NCI-H146 (cell line): ENCODE measurements around the gene FOCAD.
"Not testable (repeated sequence)": the region's sequence is repeated elsewhere in the genome, so short reads cannot be mapped to it uniquely, and the experiment has no call there.

ENCODE experiments used
- DNase-seq: peaks from one replicate; lab custom pipeline; 2025; lab: John Stamatoyannopoulos, UW

The FOCAD gene

DNA sequence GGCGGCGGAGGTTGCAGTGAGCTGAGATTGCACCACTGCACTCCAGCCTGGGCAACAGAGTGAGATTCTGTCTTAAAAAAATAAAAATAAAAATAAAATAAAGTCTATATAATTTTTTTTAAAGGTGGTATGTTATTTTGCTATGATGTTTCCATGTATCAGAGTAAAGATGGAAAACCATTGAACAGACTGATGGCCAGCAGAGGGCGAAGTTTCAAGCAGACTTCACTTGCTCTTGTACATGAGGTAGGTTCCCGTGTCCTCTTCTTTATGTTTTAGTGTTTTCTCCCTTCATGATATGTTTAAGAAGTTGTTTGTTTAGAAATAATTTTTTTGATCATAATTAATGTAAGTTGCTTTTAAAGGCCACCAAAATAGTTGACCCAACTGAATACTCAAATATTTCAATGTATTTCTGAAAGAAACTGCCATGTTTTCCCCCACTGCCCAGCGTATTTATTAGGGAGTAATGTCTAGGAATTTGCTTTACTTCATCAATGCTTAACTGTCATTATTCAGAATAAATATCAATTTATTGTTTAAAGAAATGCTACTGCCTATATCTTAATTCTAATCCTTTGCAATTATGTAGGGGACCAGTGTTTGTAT is 201.0 kb downstream of the FOCAD start:
- DNase-seq = peak; percentile 59

DNA sequence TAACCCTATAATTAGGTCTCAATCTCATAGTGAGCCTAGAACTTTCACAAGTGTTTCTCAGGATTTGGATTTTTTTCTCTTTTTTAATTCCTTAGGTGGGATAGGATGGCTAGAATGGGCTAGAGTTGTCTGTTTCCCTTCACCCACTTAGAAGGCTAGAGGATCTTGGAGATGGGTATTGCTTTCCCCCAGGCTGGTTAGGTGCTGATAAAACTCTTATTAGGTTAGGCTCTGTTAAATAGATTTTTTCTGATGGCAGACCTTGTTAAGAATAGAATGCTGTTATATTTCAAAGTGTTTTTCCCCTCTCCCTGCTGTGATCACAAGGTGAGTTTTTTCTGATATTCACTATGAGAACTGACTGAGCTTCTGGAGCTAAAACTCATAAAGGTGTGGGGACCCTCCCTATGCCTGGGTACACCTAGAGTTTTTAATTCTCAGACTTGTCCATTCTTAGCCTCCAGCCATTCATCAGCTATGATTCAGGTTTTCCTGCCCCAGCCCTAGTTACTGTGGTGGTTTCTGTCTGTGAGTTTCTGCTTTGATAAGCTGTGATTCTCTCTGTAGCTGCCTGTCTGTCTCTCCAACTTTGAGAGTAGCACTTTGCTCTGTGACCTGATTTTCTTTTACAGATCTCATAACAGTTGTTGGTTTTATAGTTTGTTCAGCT is 215.0 kb downstream of the FOCAD start:
- DNase-seq = no peak

DNA sequence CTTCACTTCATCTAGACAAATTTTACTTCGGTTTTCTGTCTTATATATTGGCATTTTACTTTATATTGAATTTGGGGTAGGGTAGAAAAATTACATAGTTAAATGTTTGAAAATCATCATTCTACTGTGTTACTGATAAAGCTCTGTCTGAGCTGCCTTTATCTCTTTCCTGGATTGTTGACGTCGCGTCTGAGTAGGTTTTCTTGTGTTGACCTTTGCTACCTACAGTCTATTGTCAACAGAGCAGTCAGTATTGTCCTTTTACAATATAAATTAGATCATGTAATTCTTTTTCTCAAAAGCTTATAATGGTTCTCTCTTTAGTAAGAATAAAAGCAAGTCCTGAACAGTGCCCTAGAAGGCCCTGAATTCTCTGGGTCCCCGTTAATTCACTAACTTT is 219.2 kb downstream of the FOCAD start:
- peak; percentile 9 for DNase-seq

GRCh38 chr9:20904995-20905394 is 220.9 kb downstream of the FOCAD start:
- no peak for DNase-seq

DNA sequence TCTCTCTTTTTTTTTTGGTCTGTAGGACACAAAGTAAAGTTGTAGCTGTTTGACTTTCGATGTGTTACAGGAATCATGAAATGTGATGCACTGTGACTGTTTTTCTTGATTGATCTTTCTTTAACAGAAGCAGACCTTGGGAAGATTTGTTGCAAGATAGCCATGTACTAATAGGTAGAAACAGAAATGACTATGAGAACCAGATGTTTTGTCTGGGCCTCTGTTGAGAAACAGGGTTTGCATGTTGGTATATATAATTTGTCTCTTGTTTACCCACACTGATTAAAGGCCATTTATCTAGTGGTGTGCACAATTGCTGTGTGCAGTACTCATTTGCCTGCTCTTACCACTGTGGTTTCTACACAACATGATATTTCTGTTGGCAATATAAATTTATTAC is 222.3 kb downstream of the FOCAD start:
- peak; percentile 32 for DNase-seq

DNA sequence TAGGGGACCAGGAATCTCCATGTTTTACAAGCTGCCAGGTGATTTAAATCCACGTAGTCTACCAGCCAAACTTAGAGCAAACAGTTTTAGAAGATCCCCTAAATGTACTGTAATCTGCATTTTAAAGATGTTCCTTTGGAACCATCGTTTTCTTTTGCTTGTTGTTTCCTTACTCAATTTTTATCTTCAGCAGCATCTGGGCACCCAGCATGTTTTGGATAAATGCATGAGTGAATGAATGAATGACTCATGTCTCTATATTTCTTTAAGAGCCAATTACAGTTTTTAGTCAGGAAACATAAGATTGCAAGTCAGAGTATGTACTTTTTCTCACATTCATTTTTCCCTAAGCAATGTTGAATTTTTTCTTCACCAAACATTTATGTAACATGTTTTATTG is 224.4 kb downstream of the FOCAD start:
- DNase-seq = no peak

- DNase-seq = no peak
Observed at GRCh38 chr9:20914556-20914955, 230.5 kb downstream of the FOCAD start.

DNA sequence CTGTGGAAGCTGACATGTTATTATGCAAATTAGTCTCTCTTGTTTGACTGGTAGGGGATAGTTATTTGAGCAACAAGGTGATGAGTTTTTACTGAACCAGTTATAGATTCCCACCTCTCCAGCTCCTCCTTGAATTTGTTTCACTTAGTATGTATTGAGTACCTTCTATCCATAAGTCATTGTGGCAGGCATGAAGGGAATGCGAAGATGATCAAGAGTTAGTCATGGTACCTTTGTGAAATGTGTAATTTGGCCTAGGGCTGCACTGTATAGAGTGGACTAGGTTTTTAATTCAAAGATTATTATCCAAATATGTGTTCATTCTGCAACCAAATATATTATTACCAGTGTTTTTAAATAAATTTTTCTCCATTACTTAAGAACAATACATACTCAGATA is 237.3 kb downstream of the FOCAD start:
- DNase-seq = no peak

- DNase-seq = no peak
Observed at GRCh38 chr9:20925256-20926045, 241.4 kb downstream of the FOCAD start.

DNA sequence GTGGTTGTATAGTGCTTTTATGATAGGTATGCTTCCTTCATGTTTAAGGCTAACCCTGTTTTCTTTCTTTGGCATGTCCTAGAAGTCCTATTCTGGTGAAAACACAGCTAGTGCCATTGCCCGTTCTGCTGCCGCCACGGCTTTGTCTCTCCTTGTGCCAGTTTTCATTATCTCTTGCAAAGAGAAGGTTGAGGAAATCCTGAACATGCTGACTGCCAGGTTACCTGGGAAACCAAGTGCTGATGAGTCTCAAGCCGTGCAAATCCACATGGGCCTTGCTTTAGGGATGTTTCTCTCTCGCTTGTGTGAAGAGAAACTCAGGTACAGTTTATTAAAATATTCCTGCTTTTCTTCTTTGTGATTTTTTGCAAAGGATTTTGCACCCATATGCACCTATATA is 245.2 kb downstream of the FOCAD start:
- DNase-seq = no peak

- DNase-seq = no peak
Observed at GRCh38 chr9:20930836-20931235, 246.8 kb downstream of the FOCAD start.

DNA sequence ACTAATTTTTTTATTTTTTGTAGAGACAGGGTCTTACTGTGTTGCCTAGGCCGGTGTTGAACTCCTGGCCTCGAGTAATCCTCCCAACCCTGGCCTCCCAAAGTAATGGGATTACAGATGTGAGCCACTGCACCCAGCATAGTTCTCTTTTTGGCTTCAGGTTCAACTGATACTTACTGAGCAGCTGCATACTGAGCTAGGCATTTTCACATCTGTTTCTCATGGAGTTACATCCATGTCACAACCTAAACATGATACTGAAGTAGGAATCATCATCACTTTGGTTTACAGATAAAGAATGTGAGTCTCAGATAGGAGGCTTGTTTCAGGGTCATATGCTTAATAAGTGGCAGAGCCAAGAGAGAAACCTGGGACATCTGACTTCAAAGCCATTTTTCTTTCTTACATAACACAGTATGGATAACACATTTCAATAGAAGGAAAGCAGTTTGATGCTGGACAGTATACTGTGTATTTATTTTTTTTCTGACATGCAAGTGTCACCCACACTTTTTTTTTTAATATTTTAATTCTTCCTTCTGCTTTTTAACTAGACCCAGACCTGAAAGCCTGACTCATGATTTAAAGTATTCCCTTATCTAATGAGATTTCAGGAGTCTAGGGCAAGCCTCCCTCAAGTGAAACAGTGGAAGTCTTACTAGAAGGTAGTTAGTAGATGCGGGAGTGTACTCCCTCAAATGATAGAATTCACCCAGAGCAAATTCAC is 256.6 kb downstream of the FOCAD start:
- no peak for DNase-seq

DNA sequence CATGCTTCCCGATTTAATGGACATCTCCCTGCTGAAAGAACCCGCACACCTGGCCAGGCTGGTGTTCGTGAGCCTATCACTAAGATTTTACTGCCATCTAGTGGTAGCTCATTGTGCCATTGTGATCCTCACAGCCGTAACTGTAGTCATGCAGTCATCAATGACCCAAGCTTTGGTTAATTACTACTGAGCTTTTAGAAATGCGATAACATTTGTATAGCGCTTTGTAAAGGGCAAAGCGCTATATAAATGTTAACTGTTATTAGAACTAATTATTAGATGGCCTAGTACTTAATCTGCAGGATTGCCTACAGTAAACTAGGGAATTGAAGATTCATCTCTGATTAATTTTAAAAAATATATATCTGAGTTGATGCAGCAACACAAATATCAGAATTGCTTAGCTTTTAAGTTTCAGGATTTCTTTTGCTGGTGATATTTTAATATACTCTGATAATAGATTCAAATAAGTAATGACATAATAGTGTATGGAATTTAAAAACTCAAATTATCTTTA is 257.2 kb downstream of the FOCAD start:
- DNase-seq = peak; percentile 90

DNA sequence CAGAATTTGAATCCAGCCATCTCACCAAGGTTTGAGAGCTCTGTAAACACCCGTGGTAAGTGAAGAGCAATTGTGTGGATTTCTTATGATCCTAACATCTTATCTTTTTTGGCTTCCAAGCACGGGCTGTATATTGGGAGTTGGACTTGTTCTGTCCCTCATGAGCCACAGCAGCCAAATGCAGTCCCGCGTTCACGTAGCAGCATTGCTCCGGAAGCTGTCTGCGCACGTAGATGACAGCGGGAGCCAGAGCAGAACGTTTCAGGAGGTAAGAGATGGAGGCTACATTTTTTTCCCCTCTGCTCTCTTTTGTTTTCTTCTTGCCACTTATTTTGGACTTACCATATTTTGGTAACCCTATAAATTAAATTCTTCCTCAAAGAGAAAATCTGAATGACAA is 260.4 kb downstream of the FOCAD start:
- DNase-seq = no peak

DNA sequence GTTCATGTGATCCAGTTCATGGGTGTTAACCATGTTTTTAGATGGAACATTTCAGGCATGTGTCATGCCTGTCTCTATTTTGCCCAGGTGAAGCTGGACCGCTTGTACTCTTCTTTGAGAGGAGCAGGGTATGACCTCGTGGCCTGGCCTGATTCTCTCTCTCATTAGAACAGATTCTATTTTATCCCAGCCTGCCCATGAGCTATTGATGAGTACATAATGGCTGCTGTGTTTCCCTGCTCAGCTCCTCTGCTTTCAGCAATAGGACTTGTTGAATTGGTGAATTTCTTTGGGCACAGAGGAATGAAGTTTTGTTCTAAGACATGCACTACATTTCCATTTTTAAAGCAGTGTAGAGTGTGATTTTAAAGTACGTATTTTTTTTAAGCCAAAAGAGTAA is 261.2 kb downstream of the FOCAD start:
- DNase-seq = no peak

DNA sequence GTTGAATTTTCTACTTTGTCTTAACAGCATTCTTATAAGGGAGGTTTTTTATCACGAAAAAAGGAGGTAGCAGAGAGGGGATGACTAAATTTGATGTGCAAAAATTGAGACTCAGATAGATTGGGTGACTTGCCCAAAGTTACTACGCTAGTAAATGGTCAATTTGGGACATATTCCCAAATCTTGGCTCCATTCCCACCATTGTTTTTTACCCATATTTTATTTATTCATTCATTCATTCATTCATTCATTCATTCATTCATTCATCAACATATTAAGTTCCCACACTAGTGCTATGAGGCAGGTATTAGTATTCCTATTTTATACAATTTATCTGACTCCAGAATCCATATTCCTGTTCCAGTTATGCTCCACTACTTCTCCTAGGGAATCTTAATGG is 261.8 kb downstream of the FOCAD start:
- DNase-seq = no peak

- no peak for DNase-seq
Observed at GRCh38 chr9:20948703-20949102, 264.6 kb downstream of the FOCAD start.

DNA sequence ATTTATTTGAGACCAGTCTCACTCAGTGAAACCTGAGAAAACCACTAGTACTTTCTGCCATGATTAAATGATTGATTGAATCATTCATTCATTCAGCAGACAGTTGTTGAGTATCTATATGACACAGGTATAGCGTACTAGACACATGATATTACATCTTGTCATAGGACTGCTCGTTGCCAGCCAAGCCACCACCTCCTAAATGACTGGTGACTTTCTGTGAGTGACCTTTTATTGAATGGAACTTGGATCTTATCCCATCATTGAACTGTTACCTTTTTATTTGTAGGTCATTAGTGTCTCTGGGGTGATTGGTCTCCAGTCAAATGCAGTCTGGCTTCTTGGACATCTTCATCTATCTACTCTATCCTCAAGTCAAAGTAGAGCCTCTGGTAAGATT is 266.6 kb downstream of the FOCAD start:
- no peak for DNase-seq

DNA sequence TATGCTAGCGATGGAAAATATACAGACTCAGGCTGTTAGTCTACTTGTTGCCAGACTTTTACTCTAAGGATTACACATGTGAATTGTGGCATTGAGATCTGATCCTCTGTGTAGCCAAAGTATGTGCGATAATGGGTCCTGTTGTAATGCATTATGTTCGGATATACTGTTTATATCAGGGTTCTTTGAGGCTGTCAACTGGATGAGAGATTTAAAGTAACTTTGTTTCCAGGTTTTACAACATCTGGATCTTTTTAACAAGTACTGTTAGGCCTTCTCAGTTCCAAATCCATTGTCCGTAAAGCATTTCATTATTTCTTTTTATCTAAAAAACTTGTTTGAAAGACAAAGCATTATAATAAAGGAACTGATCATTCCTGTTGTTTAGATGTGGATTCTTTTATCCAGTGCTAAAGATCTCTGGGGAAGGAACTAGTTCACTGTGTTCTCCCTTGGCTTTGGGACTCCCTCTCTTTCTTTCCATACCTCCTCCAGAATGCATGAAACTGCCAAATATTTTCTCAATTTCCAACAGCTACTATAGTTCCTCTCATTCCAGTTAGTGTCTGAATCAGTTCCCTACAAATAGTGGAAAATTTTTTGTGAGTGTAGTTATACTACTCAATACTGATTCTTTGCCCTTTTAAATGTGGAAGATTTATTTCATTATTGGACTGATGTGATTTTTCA is 278.6 kb downstream of the FOCAD start:
- no peak for DNase-seq

DNA sequence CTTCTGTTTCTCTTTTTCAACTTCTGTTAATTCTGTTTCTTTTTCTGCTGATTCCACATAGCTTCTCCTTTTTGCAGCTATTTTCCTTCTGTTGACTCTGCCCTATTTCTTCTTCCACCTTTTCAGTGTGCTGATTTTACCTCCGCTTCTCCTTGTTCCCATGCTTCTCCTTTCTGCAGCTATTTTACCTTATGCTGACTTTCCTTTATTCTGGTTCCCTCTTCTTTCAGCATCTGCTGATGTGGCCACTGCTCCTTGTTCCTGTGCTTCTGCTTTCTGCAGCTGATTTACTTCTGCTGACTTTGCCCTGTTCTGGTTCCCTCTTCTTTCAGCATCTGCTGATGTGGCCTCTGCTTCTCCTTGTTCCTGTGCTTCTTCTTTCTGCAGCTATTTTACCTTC is 288.6 kb downstream of the FOCAD start:
- DNase-seq = no peak

- DNase-seq = not testable (repeated sequence)
Observed at GRCh38 chr9:20973246-20973947, 289.3 kb downstream of the FOCAD start.
